SK-N-MC (cell line): ENCODE measurements around the gene PALM.

Source experiments
- DNase-seq: peaks from one replicate; pipeline ENCODE4 v3.0.0-alpha.2; 2011; ENCODE audit warnings: low read depth, low spot score
- H3K27ac ChIP-seq: fragments of 200-600 bp; sonication (generic); 2 replicates; pipeline ENCODE4 v1.5.1; 2016; ENCODE audit warnings: mixed run types
- H3K36me3 ChIP-seq: fragments of 200-600 bp; sonication (generic); 2 replicates; pipeline ENCODE4 v1.6.1; 2017; ENCODE audit warnings: antibody characterized with exemption, low read length, mixed read lengths; ENCODE audit not compliant: insufficient read depth
- H3K4me3 ChIP-seq: fragments of 200-600 bp; sonication (generic); 2 replicates; pipeline ENCODE4 v1.5.1; 2016
- H3K9ac ChIP-seq: fragments of 200-600 bp; sonication (generic); 2 replicates; pipeline ENCODE4 v1.8.0; 2017; ENCODE audit warnings: mixed run types, mixed read lengths; ENCODE audit not compliant: insufficient read length
- H3K9me3 ChIP-seq: fragments of 200-600 bp; sonication (generic); 2 replicates; pipeline ENCODE4 v1.6.1; 2017; ENCODE audit warnings: low read depth, mild to moderate bottlenecking, antibody characterized with exemption, low read length, moderate library complexity, mixed read lengths
- EZH2 ChIP-seq: fragments of 200-600 bp; sonication (generic); IDR thresholded peaks from one replicate; pipeline ENCODE4 v1.6.1; 2017; ENCODE audit warnings: antibody characterized with exemption
- FOXP2 ChIP-seq: optimal IDR thresholded peaks from 2 replicates; pipeline ENCODE3; 2011; ENCODE audit warnings: mild to moderate bottlenecking, moderate library complexity; ENCODE audit not compliant: insufficient read depth; ENCODE audit errors: extremely low read length, control extremely low read depth
- POLR2AphosphoS5 ChIP-seq: IDR thresholded peaks from 2 replicates; pipeline ENCODE4 v1.6.1; 2012; ENCODE audit warnings: mild to moderate bottlenecking, low read depth, low read length, borderline replicate concordance

The PALM gene

GRCh38 chr19:764301-764700 is 55.6 kb downstream of the PALM start:
- H3K9ac ChIP-seq: no peak overlapping the region

GRCh38 chr19:765179-765738 is 56.5 kb downstream of the PALM start:
- H3K9me3 ChIP-seq: no peaks in the 10 kb centered on the region
- no peak overlapping the region for H3K27ac ChIP-seq
- no peaks in the 10 kb centered on the region for H3K36me3 ChIP-seq
- TF ChIP-seq FOXP2 (no peak), POLR2AphosphoS5 (no peak), EZH2 (no peak)
- H3K9ac ChIP-seq: no peak overlapping the region
- no peak for DNase-seq
- H3K4me3 ChIP-seq: no peak overlapping the region

More at GRCh38 chr19:764301-764700, 55.6 kb downstream of the PALM start:
- TF ChIP-seq EZH2 (no peak), FOXP2 (no peak), POLR2AphosphoS5 (no peak)
- Histone ChIP-seq H3K27ac (no peak overlapping the region), H3K36me3 (no peaks in the 10 kb centered on the region), H3K9me3 (no peaks in the 10 kb centered on the region), H3K4me3 (no peak overlapping the region)
- no peak for DNase-seq

- Histone ChIP-seq H3K4me3 (no peak overlapping the region), H3K9ac (no peak overlapping the region), H3K27ac (peak overlapping the region; percentile 78), H3K36me3 (no peaks in the 10 kb centered on the region), H3K9me3 (no peaks in the 10 kb centered on the region)
- DNase-seq: no peak
- TF ChIP-seq EZH2: no peak
These were observed 59.7 kb downstream of the PALM start for GRCh38 chr19:768424-768823.

GRCh38 chr19:769616-770015 is 60.9 kb downstream of the PALM start:
- Histone ChIP-seq H3K9ac (no peak overlapping the region), H3K27ac (no peak overlapping the region), H3K9me3 (no peaks in the 10 kb centered on the region), H3K36me3 (no peaks in the 10 kb centered on the region), H3K4me3 (no peak overlapping the region)
- DNase-seq: no peak
- TF ChIP-seq FOXP2 (no peak), POLR2AphosphoS5 (no peak), EZH2 (no peak)

- no peak overlapping the region for H3K4me3 ChIP-seq
- H3K27ac ChIP-seq: no peak overlapping the region
- H3K36me3 ChIP-seq: no peaks in the 10 kb centered on the region
- H3K9me3 ChIP-seq: no peaks in the 10 kb centered on the region
- no peak for DNase-seq
- TF ChIP-seq FOXP2: no peak
- TF ChIP-seq POLR2AphosphoS5: no peak
- TF ChIP-seq EZH2: no peak
- no peak overlapping the region for H3K9ac ChIP-seq
These were observed 62.6 kb downstream of the PALM start for GRCh38 chr19:771332-771785.

- Histone ChIP-seq H3K9ac (no peak overlapping the region), H3K36me3 (no peaks in the 10 kb centered on the region), H3K27ac (no peak overlapping the region), H3K4me3 (no peak overlapping the region), H3K9me3 (no peaks in the 10 kb centered on the region)
- TF ChIP-seq EZH2: no peak
- TF ChIP-seq FOXP2: no peak
- TF ChIP-seq POLR2AphosphoS5: no peak
- no peak for DNase-seq
These were observed 63.3 kb downstream of the PALM start for GRCh38 chr19:772063-772462.

- DNase-seq: no peak
- TF ChIP-seq POLR2AphosphoS5 (no peak), FOXP2 (no peak), EZH2 (no peak)
- Histone ChIP-seq H3K36me3 (no peaks in the 10 kb centered on the region), H3K4me3 (no peak overlapping the region), H3K9me3 (no peaks in the 10 kb centered on the region), H3K9ac (no peak overlapping the region), H3K27ac (no peak overlapping the region)
These were observed 64.1 kb downstream of the PALM start for GRCh38 chr19:772730-773436.

- no peak overlapping the region for H3K4me3 ChIP-seq
- no peak overlapping the region for H3K9ac ChIP-seq
- H3K9me3 ChIP-seq: no peaks in the 10 kb centered on the region
- TF ChIP-seq FOXP2: no peak
- no peak for TF ChIP-seq POLR2AphosphoS5
- TF ChIP-seq EZH2: no peak
- H3K36me3 ChIP-seq: no peaks in the 10 kb centered on the region
- DNase-seq: no peak
- H3K27ac ChIP-seq: no peak overlapping the region
These were observed 67.8 kb downstream of the PALM start for GRCh38 chr19:776549-776948.

GRCh38 chr19:778910-779653 is 70.3 kb downstream of the PALM start:
- Histone ChIP-seq H3K27ac (peak overlapping the region; percentile 2; the same call in 1 of the 2 replicates), H3K4me3 (no peak overlapping the region), H3K36me3 (no peaks in the 10 kb centered on the region), H3K9ac (peak overlapping the region; percentile 8), H3K9me3 (no peaks in the 10 kb centered on the region)
- TF ChIP-seq POLR2AphosphoS5 (no peak), FOXP2 (no peak), EZH2 (no peak)
- peak; percentile 34 for DNase-seq
